Iris pigment epithelial cell (primary cell): ENCODE measurements around the gene CBX1.
"Not testable (repeated sequence)": the region's sequence is repeated elsewhere in the genome, so short reads cannot be mapped to it uniquely, and the experiment has no call there.

Experiments
- DNase-seq: peaks from one replicate; pipeline ENCODE4 v3.0.0-alpha.2; 2011; ENCODE audit warnings: low read depth

The CBX1 gene

GRCh38 chr17:48051706-48052486 lies 49.4 kb downstream of the CBX1 start:
- peak; percentile 94 for DNase-seq

- no peak for DNase-seq
Observed at GRCh38 chr17:48051283-48051682, 50.0 kb downstream of the CBX1 start.

- peak; percentile 89 for DNase-seq
Observed at GRCh38 chr17:48048384-48049126, 52.7 kb downstream of the CBX1 start.

- peak; percentile 100 for DNase-seq
Observed at GRCh38 chr17:48047741-48048383, 53.4 kb downstream of the CBX1 start, which contains the start of gene NFE2L1. TSS of gene NFE2L1 (plus strand) at chr17:48048359. CDS start at chr17:48051119, 2,760 bp downstream.

GRCh38 chr17:48047113-48047740 lies 54.1 kb downstream of the CBX1 start:
- no peak for DNase-seq

- DNase-seq, result no peak
Observed at GRCh38 chr17:48046296-48046695, 55.0 kb downstream of the CBX1 start.

GRCh38 chr17:48045316-48046001 lies 55.8 kb downstream of the CBX1 start:
- DNase-seq, result peak; percentile 26

- no peak for DNase-seq
Observed at GRCh38 chr17:48044851-48045250, 56.4 kb downstream of the CBX1 start.

GRCh38 chr17:48043176-48043575 lies 58.1 kb downstream of the CBX1 start:
- DNase-seq, result no peak

GRCh38 chr17:48038687-48039086 lies 62.6 kb downstream of the CBX1 start:
- DNase-seq, result no peak

GRCh38 chr17:48037838-48038323 lies 63.4 kb downstream of the CBX1 start:
- DNase-seq, result no peak

- DNase-seq, result peak; percentile 47
Observed at GRCh38 chr17:48037036-48037837, 64.0 kb downstream of the CBX1 start, which contains the start of gene COPZ2. TSS of gene COPZ2 (minus strand) at chr17:48037797. CDS start at chr17:48037777, 20 bp downstream.

- no peak for DNase-seq
Observed at GRCh38 chr17:48036693-48037035, 64.6 kb downstream of the CBX1 start.

- not testable (repeated sequence) for DNase-seq
Observed at GRCh38 chr17:48034734-48035133, 66.5 kb downstream of the CBX1 start.

GRCh38 chr17:48031966-48032365 lies 69.3 kb downstream of the CBX1 start:
- no peak for DNase-seq

GRCh38 chr17:48030531-48030930 lies 70.7 kb downstream of the CBX1 start:
- DNase-seq, result no peak

GRCh38 chr17:48028736-48029135 lies 72.5 kb downstream of the CBX1 start:
- no peak for DNase-seq

- DNase-seq, result no peak
Observed at GRCh38 chr17:48027322-48027981, 73.8 kb downstream of the CBX1 start.

- DNase-seq, result peak; percentile 88
Observed at GRCh38 chr17:48026502-48027321, 74.6 kb downstream of the CBX1 start.
